GM12874 (cell line): ENCODE measurements around the gene MEN1.
A peak's percentile ranks its signal among the peaks of the same experiment; 100 is the strongest.

ENCODE experiments used
- CTCF ChIP-seq: IDR thresholded peaks from 2 replicates; pipeline ENCODE4 v1.5.1; 2011; ENCODE audit warnings: low read depth, mild to moderate bottlenecking, control low read depth, low read length, moderate library complexity; ENCODE audit not compliant: insufficient read depth

The MEN1 gene

DNA sequence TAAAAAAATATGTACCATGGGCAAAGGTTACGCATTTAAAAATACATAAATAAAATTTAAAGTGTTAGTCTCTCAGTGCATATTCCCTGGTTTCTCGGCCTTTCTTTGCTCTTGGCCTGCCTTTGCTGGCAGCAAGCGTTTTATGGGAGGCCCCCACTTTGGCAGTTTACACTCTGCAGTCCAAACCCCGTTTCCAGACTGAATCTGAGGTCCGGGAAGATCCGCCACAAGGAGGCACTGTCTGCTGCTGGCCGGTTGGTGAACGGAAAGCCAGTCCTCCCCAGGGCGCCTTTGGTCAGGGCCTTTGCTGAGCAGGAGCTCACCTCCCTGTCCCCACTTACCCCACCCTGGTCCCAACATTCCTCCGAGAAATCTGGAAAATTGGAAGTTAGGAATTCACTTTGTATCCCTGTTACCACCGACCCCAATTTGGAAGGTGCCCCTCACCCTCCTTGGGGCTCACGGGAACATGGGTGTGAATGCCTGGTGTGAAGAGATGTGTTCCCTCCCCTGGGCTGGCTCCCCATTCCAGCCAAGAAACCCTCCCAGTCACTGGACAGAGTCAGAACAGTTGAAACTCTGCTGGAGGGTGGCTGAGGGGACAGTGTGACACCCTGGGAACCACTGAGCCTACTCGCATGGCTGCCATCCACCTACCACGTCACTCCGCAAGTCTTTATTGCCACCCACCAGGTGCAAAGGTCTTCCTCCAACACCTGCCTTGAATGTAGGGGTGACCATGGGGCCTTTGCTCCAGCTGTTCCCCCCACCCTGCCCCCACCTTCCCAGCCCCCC is 22.6 kb downstream of the MEN1 start:
- peak; percentile 89 for TF ChIP-seq CTCF

GRCh38 chr11:64786308-64786707 is 24.0 kb downstream of the MEN1 start:
- no peak for TF ChIP-seq CTCF

- no peak for TF ChIP-seq CTCF
These were observed 25.4 kb downstream of the MEN1 start for GRCh38 chr11:64784813-64785581.

- no peak for TF ChIP-seq CTCF
These were observed 31.7 kb downstream of the MEN1 start, which contains the start of gene SF1 for GRCh38 chr11:64778473-64779298. Gene SF1, minus strand, starts transcription at chr11:64778542. Its CDS starts 150 bp downstream, at chr11:64778392.

DNA sequence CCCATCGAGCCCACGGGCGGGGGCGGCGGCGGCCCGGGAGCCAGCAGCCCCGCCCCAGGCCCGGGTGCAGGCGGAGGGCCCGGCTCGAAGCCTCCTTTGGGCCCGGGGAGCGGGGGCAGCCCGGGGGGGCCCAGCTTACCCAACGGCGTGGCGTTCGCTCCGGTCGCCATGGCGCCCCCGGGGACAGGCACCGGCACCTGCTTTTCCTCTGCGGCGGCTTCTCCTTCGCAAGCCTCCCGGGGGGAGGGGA is 32.2 kb downstream of the MEN1 start:
- no peak for TF ChIP-seq CTCF

- TF ChIP-seq CTCF = no peak
These were observed 32.7 kb downstream of the MEN1 start for GRCh38 chr11:64777449-64778222.
